ENCODE data around the gene XPR1.

- TF ChIP-seq, protein P1, sequence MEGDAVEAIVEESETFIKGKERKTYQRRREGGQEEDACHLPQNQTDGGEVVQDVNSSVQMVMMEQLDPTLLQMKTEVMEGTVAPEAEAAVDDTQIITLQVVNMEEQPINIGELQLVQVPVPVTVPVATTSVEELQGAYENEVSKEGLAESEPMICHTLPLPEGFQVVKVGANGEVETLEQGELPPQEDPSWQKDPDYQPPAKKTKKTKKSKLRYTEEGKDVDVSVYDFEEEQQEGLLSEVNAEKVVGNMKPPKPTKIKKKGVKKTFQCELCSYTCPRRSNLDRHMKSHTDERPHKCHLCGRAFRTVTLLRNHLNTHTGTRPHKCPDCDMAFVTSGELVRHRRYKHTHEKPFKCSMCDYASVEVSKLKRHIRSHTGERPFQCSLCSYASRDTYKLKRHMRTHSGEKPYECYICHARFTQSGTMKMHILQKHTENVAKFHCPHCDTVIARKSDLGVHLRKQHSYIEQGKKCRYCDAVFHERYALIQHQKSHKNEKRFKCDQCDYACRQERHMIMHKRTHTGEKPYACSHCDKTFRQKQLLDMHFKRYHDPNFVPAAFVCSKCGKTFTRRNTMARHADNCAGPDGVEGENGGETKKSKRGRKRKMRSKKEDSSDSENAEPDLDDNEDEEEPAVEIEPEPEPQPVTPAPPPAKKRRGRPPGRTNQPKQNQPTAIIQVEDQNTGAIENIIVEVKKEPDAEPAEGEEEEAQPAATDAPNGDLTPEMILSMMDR (IDR thresholded peaks at IDR 0.05) = no peak
- no peak for TF ChIP-seq POLR2AphosphoS5 (IDR thresholded peaks at IDR 0.05; ENCODE audit: insufficient read depth in 1 of 2, low read depth in 1 of 2)
These were observed 144.0 kb downstream of the XPR1 start for GRCh38 chr1:180775801-180776200.
